K562 (cell line): Measurements from ENCODE around the gene BEND4. TPM values are rescaled to one million over a fixed set of nuclear protein-coding genes. Genes with fewer than 3 reads are reported as not detected.

ENCODE experiments used
- ATAC-seq: fragments of 200-7000 bp; cut with Tn5 transposase; 3 replicates; pipeline ENCODE4 v1.9.1; 2020; ENCODE audit warnings: moderate library complexity
- Bru-seq: library from RNA; stranded (reverse); fragments of 400-500 nt; gene quantifications from one replicate; lab custom pipeline; 2021; lab: Mats Ljungman, UMichigan
- BruChase-seq, 2 experiments: library from RNA; stranded (reverse); fragments of 400-500 nt; gene quantifications; one replicate each; lab custom pipeline; 2021; lab: Mats Ljungman, UMichigan
- BruUV-seq: library from RNA; stranded (reverse); fragments of 400-500 nt; replicated peaks from 2 replicates; lab custom pipeline; 2021; lab: Mats Ljungman, UMichigan
- CTCF ChIA-PET: fragments of 300-600 bp; formaldehyde crosslinking; extraction: SDS; loops from one replicate; lab custom pipeline; 2021; ENCODE audit warnings: low intra/inter-chr PET ratio; lab: Yijun Ruan, JAX
- POLR2A ChIA-PET: fragments of 300-600, 350-650 bp; sonication (Branson Sonifier 250); formaldehyde crosslinking; extraction: SDS; loops from one replicate; lab custom pipeline; 2021; ENCODE audit warnings: antibody characterized with exemption, inconsistent platforms; lab: Yijun Ruan, JAX
- DNase-seq, 4 experiments: peaks; one replicate each; pipeline versions ENCODE4 v3.0.0 to v3.0.0-alpha.2; 2011 to 2018; ENCODE audit warnings: low spot score in 3 of 4, mixed read lengths in 3 of 4; ENCODE audit errors: extremely low read depth in 1 of 4
- FAIRE-seq: peaks from 2 replicates; lab custom pipeline; 2011; peaks lifted over from hg19 to GRCh38; lab: Jason Lieb, UNC
- H2AFZ ChIP-seq: 2 replicates; pipeline ENCODE4 v1.6.0; 2011; ENCODE audit warnings: low read depth, low read length, control low read depth, inconsistent platforms
- H3K27ac ChIP-seq: fragments of 200-600 bp; 3 replicates; pipeline ENCODE4 v1.8.0; 2011; ENCODE audit warnings: low read depth, mild to moderate bottlenecking, control low read depth, inconsistent platforms, low read length, moderate library complexity, mixed read lengths; ENCODE audit errors: extremely low read depth
- H3K27me3 ChIP-seq, 2 experiments: fragments of 300-600 bp in 1 of 2; 2 replicates in 1 of 2; 3 replicates in 1 of 2; pipeline versions ENCODE4 v1.6.0 to v1.8.0; 2011; ENCODE audit warnings: inconsistent platforms in 2 of 2, low read length in 2 of 2, mild to moderate bottlenecking in 1 of 2, mixed read lengths in 1 of 2, moderate library complexity in 1 of 2; ENCODE audit not compliant: control insufficient read depth in 2 of 2, insufficient read depth in 2 of 2
- H3K36me3 ChIP-seq: fragments of 300-600 bp; 3 replicates; pipeline ENCODE4 v1.8.0; 2011; ENCODE audit warnings: mild to moderate bottlenecking, low read length, inconsistent platforms; ENCODE audit not compliant: control insufficient read depth, insufficient read depth
- H3K4me1 ChIP-seq, 2 experiments: fragments of 200-600 bp in 1 of 2; replicated peaks in 1 of 2; 2 replicates in 1 of 2; 3 replicates in 1 of 2; pipeline versions ENCODE4 v1.5.1 to v1.8.0; 2011; ENCODE audit warnings: inconsistent platforms in 2 of 2, low read length in 2 of 2, mild to moderate bottlenecking in 1 of 2, mixed read lengths in 1 of 2, moderate library complexity in 1 of 2; ENCODE audit not compliant: control insufficient read depth in 2 of 2, insufficient read depth in 2 of 2
- H3K4me2 ChIP-seq: 2 replicates; pipeline ENCODE4 v1.6.1; 2011; ENCODE audit warnings: low read length, control low read depth, inconsistent platforms, mixed read lengths; ENCODE audit not compliant: insufficient read depth
- H3K4me3 ChIP-seq: fragments of 200-600 bp; sonication (generic), shearing (Covaris generic); 2 replicates; pipeline ENCODE4 v1.5.1; 2016; ENCODE audit warnings: control low read depth, inconsistent platforms
- H3K79me2 ChIP-seq: fragments of 200-600 bp; 3 replicates; pipeline ENCODE4 v1.8.0; 2011; ENCODE audit warnings: low read length, inconsistent platforms; ENCODE audit not compliant: control insufficient read depth, insufficient read depth
- H3K9ac ChIP-seq, 2 experiments: 2 replicates each; pipeline versions ENCODE4 v1.6.0 to v1.6.1; 2011; ENCODE audit warnings: low read depth in 2 of 2, low read length in 2 of 2, control low read depth in 1 of 2, inconsistent platforms in 1 of 2, mild to moderate bottlenecking in 1 of 2, mixed read lengths in 1 of 2; ENCODE audit not compliant: insufficient read depth in 1 of 2
- H3K9me1 ChIP-seq: one replicate; pipeline ENCODE4 v1.6.0; 2011; ENCODE audit warnings: inconsistent platforms, mild to moderate bottlenecking, low read length, moderate library complexity; ENCODE audit not compliant: control insufficient read depth, insufficient read depth
- H3K9me3 ChIP-seq: replicated peaks from 2 replicates; pipeline ENCODE4 v1.5.1; 2011; ENCODE audit warnings: low read depth, low read length, inconsistent platforms; ENCODE audit not compliant: control insufficient read depth, insufficient read depth
- H4K20me1 ChIP-seq: replicated peaks from 2 replicates; pipeline ENCODE4 v1.6.1; 2011; ENCODE audit warnings: low read length, inconsistent platforms, mixed read lengths; ENCODE audit not compliant: control insufficient read depth, insufficient read depth
- MTF1 ChIP-seq: fragments of 250-450 bp; sonication (Bioruptor Pico); IDR thresholded peaks from 2 replicates; pipeline ENCODE4 v1.9.0; 2021; ENCODE audit warnings: moderate library complexity, mild to moderate bottlenecking, inconsistent platforms, borderline replicate concordance
- ZNF140 ChIP-seq: fragments of 250-450 bp; sonication (Bioruptor Pico); IDR thresholded peaks from 2 replicates; pipeline ENCODE4 v1.8.0; 2021; ENCODE audit warnings: moderate library complexity, mild to moderate bottlenecking, inconsistent platforms
- WGBS: fragments of 100-300 bp; shearing (Covaris generic); methylation state at CpG from one replicate; pipeline ENCODE4 v1.1.6; 2016; ENCODE audit warnings: low coverage, mixed read lengths; ENCODE audit not compliant: insufficient coverage; ENCODE audit errors: missing lambda C conversion rate; 5-methylcytosine and 5-hydroxymethylcytosine counted together
- in situ Hi-C: fragments of 300-500 bp; cut with MboI; formaldehyde crosslinking; loops from 4 replicates; pipeline ENCODE4 v1.15.0; 2018; ENCODE audit warnings: inconsistent platforms, mixed read lengths
- intact Hi-C: fragments of 100-400 bp; cut with micrococcal nuclease; formaldehyde crosslinking; loops from 2 replicates; pipeline ENCODE4 v1.14.2; 2022
- long read RNA-seq, 3 experiments: library from polyadenylated mRNA in 2 of 3; library from RNA in 1 of 3; unstranded in 2 of 3; stranded (forward) in 1 of 3; transcript quantifications; one replicate each; pipeline ENCODE4 v2.0.0, GENCODE V29; 2019 to 2022
- polyA minus RNA-seq, 3 experiments: library from RNA; depleted of rRNA, polyadenylated mRNA; stranded (reverse); fragments of >200 nt; gene quantifications; 2 replicates each; pipeline ENCODE4 v1.2.3, GENCODE V29; 2011
- polyA plus RNA-seq, 8 experiments: library from polyadenylated mRNA; depleted of rRNA in 4 of 8; stranded (reverse) in 5 of 8; unstranded in 3 of 8; fragments of >200 nt; fragmentation: Nextera tagmentation in 2 of 8; fragmentation: Illumina TruSeq in 1 of 8; extraction: Ambion mirVana in 2 of 8; extraction: Trizol in 1 of 8; gene quantifications; 2 replicates each; pipeline versions ENCODE4 v1.2.1 to v1.2.3, GENCODE V29; 2011 to 2014; ENCODE audit warnings: inconsistent platforms in 1 of 8, missing spikeins in 1 of 8
- total RNA-seq, 7 experiments: library from RNA; depleted of rRNA in 6 of 7; stranded (reverse); fragments of >200 nt in 6 of 7; fragmentation: Illumina TruSeq in 2 of 7; extraction: Trizol in 2 of 7; gene quantifications; 2 replicates each; pipeline versions ENCODE4 v1.2.1 to v1.2.3, GENCODE V29; 2011 to 2021; ENCODE audit warnings: low replicate concordance in 1 of 7

BEND4 gene
- total RNA-seq (2011; cell fraction: chromatin; rRNA removed; ENCODE audit: low replicate concordance) = not detected in 2 replicates
- not detected in 2 replicates for total RNA-seq (2011; cell fraction: nucleolus; rRNA removed)
- not detected in 2 replicates for total RNA-seq (2011; cell fraction: nucleoplasm; rRNA removed)
- not detected in 2 replicates for total RNA-seq (2014; rRNA removed)
- not detected in 2 replicates for total RNA-seq (2014; rRNA removed; fragmentation: Illumina TruSeq; extraction: Trizol)
- not detected in 2 replicates for total RNA-seq (2015; rRNA removed; fragmentation: Illumina TruSeq; extraction: Trizol)
- 0.13 TPM in 1 of 2 replicates, not detected in the other for total RNA-seq (2021)
- polyA plus RNA-seq (2011; rRNA removed) = not detected in 2 replicates
- polyA plus RNA-seq (2011; cell fraction: cytosol; rRNA removed) = not detected in 2 replicates
- polyA plus RNA-seq (2011; cell fraction: nucleus; rRNA removed) = not detected in 2 replicates
- not detected in 2 replicates for polyA plus RNA-seq (2012)
- polyA plus RNA-seq (2014; fragmentation: Illumina TruSeq; extraction: Trizol) = not detected in 2 replicates
- not detected for polyA plus RNA-seq (2014; fragmentation: Nextera tagmentation; extraction: Ambion mirVana)
- polyA plus RNA-seq (2014; rRNA removed) = not detected in 2 replicates
- not detected in 2 replicates for polyA minus RNA-seq (2011; rRNA and poly(A)+ RNA removed)
- polyA minus RNA-seq (2011; cell fraction: cytosol; rRNA and poly(A)+ RNA removed) = not detected in 2 replicates
- not detected in 2 replicates for polyA minus RNA-seq (2011; cell fraction: nucleus; rRNA and poly(A)+ RNA removed)
- Bru-seq, nascent RNA = percentile 11 among the genes with signal in this experiment
- BruChase-seq, experiment 1, labeled RNA remaining after a 2-hour chase = not detected
- percentile 5 among the genes with signal in this experiment for BruChase-seq, experiment 2, labeled RNA remaining after a 6-hour chase
- long read RNA-seq, experiment 1 = 0 reads
- long read RNA-seq, experiment 2 = 0 reads
- long read RNA-seq, experiment 3 = 0 reads

- intact Hi-C loops = no loop called here
- FAIRE-seq (no peak), DNase-seq (no peak)
Observed at GRCh38 chr4:42152507-42153504, at the start of gene BEND4. Gene BEND4, minus strand, starts transcription at chr4:42152655. Its CDS starts 512 bp downstream, at chr4:42152143.

More at GRCh38 chr4:42152507-42153504, at the start of gene BEND4:
- Histone ChIP-seq H3K27me3 (peaks cover 0 to 8% of the 10 kb centered on the region in 2 experiments; a peak in 1 of 5 replicates), H2AFZ (no peak within 1 kb of the TSS), H3K27ac (no peak within 1 kb of the TSS), H3K79me2 (no peaks in the 10 kb centered on the region), H3K9ac (no peak within 1 kb of the TSS), H3K4me2 (no peak within 1 kb of the TSS), H3K36me3 (no peaks in the 10 kb centered on the region), H4K20me1 (no peaks in the 10 kb centered on the region), H3K4me3 (no peak within 1 kb of the TSS), H3K4me1 (peaks cover 0 to 13% of the 10 kb centered on the region in 2 experiments; a peak in 2 of 5 replicates), H3K9me1 (no peaks in the 10 kb centered on the region), H3K9me3 (no peaks in the 10 kb centered on the region)
- WGBS = 35% methylated on average over 42 of the region's 49 CpGs
- no TSS peak for BruUV-seq
- ChIA-PET POLR2A (no interaction called here), CTCF (no interaction called here)
- in situ Hi-C loops = no loop called here
- no peak for ATAC-seq
- TF ChIP-seq ZNF140 (CRISPR knock-in tag) = no peak
- no peak for TF ChIP-seq MTF1
